ENCODE data around the gene TMED10. TPM values are rescaled to one million over a fixed set of nuclear protein-coding genes. Genes with fewer than 3 reads are reported as not detected.
"Not testable (repeated sequence)": the region's sequence is repeated elsewhere in the genome, so short reads cannot be mapped to it uniquely, and the experiment has no call there.

The TMED10 gene
- total RNA-seq, 1 donor, result 281 TPM

DNA sequence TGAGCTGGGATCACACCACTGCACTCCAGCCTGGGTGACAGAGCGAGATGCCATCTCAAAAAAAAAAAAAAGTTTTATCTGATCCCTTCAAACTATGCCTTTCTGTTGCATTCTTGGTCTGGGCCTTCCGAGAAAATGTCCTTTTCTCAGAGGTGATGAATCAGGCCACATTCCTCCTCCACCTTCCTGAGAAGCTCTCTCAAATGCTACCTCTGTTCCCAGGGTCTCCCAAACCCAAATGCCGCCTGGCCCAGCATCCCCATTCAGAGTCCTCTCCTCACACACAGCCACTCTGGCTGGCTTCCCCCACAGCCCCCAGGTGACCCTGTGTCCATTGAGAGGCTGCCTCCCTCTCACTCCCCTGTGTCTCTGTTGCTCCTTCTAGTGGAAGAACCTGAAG is 19.7 kb upstream of the TMED10 start:
- no peak for DNase-seq (ENCODE audit: low read depth in 2 of 3, low spot score in 2 of 3)

DNA sequence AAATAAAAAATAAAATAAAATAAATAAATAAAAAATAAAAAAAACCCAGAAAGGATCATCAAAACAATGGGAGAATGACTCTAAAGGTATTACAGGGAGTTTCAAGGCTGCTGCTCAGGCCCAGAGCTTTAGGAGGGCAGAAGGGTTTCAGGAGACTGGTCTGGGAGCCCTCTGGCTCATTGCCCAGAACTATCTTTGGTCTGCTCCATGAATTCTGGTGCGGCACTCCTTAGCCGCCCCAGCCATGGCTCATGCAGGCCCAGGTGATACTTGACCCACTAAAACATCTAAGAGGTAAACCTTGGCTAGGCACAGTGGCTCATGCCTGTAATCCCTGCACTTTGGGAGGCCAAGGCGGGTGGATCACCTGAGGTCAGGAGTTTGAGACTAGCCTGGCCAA is 14.7 kb upstream of the TMED10 start:
- DNase-seq (ENCODE audit: low read depth in 2 of 3, low spot score in 2 of 3), result no peak

GRCh38 chr14:75190023-75190422 is 13.6 kb upstream of the TMED10 start:
- DNase-seq (ENCODE audit: low read depth in 2 of 3, low spot score in 2 of 3), result no peak

DNA sequence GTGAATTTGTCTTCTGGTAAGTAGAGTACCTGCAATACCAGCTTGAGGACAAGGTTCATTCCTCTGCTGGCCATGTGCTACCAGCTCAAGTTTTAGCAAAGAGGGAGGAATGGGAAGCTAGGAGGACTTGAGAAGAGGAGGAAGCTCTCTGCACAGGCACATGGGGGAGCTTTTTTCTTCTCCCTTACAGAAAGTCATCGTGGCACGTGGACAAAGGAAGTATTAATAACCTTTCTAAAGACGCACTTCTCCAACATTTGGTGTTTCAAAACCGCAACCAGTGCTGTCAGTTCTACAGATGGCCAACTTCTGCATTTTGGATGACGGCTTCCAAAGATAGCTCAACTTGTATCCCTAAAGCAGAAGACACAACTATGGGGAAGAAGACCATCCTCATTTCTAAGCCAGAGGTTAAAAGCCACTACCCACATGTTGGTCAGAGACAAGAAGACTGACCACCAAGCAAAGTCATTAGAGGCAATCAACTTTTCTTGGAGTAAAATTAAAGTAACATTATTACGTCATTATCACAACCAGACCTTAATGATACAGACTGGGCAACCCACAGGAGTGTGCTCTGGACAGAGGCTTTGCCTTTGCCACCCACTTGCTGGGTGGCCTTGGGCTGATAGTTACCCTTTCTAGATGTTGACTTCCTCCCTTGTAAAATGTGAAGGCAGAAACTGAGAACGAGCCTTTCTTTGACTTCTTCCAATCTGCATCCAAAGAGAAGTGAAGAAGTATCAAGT is 12.3 kb upstream of the TMED10 start:
- peak in 2 of 3 donors; percentile 85 to 93 for DNase-seq (ENCODE audit: low read depth in 2 of 3, low spot score in 2 of 3)

GRCh38 chr14:75188086-75188485 is 11.7 kb upstream of the TMED10 start:
- DNase-seq (ENCODE audit: low read depth in 2 of 3, low spot score in 2 of 3), result no peak

DNA sequence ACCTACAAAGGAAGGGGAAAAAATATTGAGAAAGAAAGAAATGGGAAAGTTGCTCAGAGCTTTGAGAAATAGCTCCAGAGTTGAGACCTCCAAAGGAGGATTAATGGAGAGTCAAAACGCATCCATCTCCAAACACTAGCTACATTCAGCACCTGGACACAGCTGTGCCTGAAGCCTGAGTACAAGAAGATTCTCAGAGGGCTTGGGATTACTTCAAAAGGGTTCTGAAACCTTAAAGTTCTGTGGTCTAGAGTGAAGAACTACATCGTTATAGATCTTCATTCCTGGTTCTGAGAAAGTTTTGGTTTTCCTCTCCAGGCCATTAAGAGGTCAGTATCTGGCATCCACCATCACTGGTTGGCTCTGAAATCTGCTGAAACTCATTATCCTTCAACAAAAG is 10.5 kb upstream of the TMED10 start:
- no peak for DNase-seq (ENCODE audit: low read depth in 2 of 3, low spot score in 2 of 3)

DNA sequence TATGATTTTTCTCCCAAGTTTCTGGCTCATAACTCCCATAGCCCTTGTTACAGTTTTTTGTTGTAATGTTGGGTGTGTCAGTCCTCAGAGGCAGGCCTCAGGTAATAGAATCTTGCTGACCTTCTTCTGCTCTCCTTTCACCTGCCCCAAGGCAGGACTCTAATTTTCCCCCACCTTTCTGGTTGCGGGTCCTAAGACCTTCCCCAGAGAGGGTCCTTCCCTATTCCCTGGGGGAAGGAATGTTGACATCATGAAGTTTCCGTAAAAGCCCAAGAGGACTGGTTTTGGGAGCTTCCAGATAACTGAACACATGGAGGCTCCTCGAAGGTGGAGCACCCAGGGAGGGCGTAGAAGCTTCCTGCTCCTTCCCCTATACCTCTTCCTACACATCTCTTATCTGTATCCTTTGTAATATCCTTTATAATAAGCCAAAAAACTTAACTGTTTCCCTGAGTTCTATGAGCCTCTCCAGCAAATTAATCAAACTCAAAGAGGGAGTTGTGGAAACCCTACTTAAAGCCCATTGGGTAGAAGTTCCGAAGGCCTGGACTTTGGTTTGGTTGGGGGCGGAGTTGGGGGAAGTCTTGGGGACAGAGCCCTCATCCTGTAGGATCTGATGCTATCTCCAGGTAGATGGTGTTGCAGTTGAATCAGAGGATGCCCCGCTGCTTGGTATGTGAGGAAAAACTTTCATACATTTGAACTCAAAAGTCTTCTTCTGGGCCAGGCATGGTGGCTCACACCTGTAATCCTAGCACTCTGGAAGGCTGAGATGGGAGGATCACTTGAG is 9.0 kb upstream of the TMED10 start:
- DNase-seq (ENCODE audit: low read depth in 2 of 3, low spot score in 2 of 3), result no peak

GRCh38 chr14:75184492-75184891 is 8.1 kb upstream of the TMED10 start:
- peak in 1 of 3 donors; percentile 23 for DNase-seq (ENCODE audit: low read depth in 2 of 3, low spot score in 2 of 3)

GRCh38 chr14:75184039-75184438 is 7.6 kb upstream of the TMED10 start:
- DNase-seq (ENCODE audit: low read depth in 2 of 3, low spot score in 2 of 3), result no peak

GRCh38 chr14:75183225-75183624 is 6.8 kb upstream of the TMED10 start:
- DNase-seq (ENCODE audit: low read depth in 2 of 3, low spot score in 2 of 3), result no peak

DNA sequence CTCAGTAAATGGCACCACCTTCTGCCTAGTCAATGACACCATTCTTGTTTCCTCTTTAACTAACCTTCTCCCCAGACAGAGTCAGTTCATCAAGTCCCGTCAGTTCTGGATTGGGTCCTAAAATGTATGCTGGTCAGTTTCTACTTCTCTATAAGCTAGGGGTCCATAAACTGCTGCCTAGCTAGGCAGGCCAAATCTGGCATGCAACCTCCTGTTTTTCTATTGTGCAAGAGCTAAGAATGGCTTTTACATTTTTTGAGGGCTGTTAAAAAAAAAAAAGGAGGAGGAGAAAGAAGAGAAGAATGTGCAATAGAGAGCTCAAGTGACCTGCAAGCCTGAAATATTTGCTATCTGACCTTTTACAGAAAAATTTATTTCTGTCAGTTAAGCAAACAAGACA is 6.4 kb upstream of the TMED10 start:
- no peak for DNase-seq (ENCODE audit: low read depth in 2 of 3, low spot score in 2 of 3)

GRCh38 chr14:75182163-75182562 is 5.8 kb upstream of the TMED10 start:
- not testable (repeated sequence) for DNase-seq (ENCODE audit: low read depth in 2 of 3, low spot score in 2 of 3)

- no peak for DNase-seq (ENCODE audit: low read depth in 2 of 3, low spot score in 2 of 3)
Measured at GRCh38 chr14:75181293-75182062, 5.1 kb upstream of the TMED10 start.

- no peak for DNase-seq (ENCODE audit: low read depth in 2 of 3, low spot score in 2 of 3)
Measured at GRCh38 chr14:75175677-75176141, 703 bp downstream of the TMED10 start.

- DNase-seq (ENCODE audit: low read depth in 2 of 3, low spot score in 2 of 3), result no peak
Measured at GRCh38 chr14:75174066-75174465, 2.3 kb downstream of the TMED10 start.

DNA sequence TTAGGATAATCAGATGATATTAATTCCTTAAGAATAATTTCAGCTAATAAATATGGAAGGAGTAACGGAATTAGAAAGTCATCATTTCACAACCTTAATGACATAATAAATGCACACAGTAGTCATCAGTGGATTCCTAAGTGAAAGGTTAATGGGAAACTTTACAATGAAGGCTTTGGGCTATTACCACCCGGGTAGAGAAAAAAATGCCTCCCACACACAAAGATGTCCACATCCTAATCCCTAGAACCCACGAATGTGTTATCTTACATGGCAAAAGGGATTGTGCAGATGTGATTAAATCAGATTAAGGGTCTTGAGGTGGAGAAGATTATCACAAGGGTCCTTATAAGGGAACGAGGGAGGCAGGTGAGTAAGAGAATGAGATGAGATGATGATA is 5.6 kb downstream of the TMED10 start:
- DNase-seq (ENCODE audit: low read depth in 2 of 3, low spot score in 2 of 3), result no peak

GRCh38 chr14:75168586-75169335 is 7.7 kb downstream of the TMED10 start:
- DNase-seq (ENCODE audit: low read depth in 2 of 3, low spot score in 2 of 3), result no peak

- no peak for DNase-seq (ENCODE audit: low read depth in 2 of 3, low spot score in 2 of 3)
Measured at GRCh38 chr14:75167325-75167724, 9.1 kb downstream of the TMED10 start.

- DNase-seq (ENCODE audit: low read depth in 2 of 3, low spot score in 2 of 3), result no peak
Measured at GRCh38 chr14:75165586-75166391, 10.6 kb downstream of the TMED10 start.

DNA sequence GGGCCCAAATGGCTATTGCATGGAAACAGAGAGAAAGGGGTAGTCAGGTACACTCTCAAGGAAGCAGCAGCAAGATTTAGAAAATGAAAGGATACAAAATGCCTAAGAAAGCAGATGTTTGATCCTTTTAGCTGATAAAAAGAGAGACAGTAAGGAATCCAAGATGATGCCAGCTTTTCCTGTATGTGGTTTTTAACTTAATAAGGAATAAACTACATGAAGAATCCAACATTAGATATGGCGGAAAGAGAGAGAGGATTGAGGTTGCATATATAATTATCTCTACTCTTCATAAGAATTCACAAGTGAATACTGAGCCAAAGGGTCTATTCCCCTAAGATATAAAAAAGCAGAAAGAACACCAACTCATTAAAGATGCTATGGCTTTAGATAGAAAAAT is 11.6 kb downstream of the TMED10 start:
- no peak for DNase-seq (ENCODE audit: low read depth in 2 of 3, low spot score in 2 of 3)
